GM12878 (cell line): Measurements from ENCODE around the gene BOLA1. TPM values are rescaled to one million over a fixed set of nuclear protein-coding genes. Genes with fewer than 3 reads are reported as not detected.

Experiments
- BRCA1 ChIP-seq: IDR thresholded peaks from 2 replicates; pipeline ENCODE4 v1.6.1; 2011; ENCODE audit warnings: low read depth, low read length, improper control_type of control experiment
- CBFB ChIP-seq: IDR thresholded peaks from 2 replicates; pipeline ENCODE4 v1.6.1; 2016; ENCODE audit warnings: antibody characterized with exemption, low read depth
- CHD1 ChIP-seq: IDR thresholded peaks from 2 replicates; pipeline ENCODE4 v1.6.1; 2012; ENCODE audit warnings: low read depth, low read length, improper control_type of control experiment
- CHD2 ChIP-seq: IDR thresholded peaks from 2 replicates; pipeline ENCODE4 v1.6.1; 2011; ENCODE audit warnings: low read depth, low read length, improper control_type of control experiment, borderline replicate concordance
- DPF2 ChIP-seq: fragments of 450-650 bp; IDR thresholded peaks from 2 replicates; pipeline ENCODE4 v1.6.1; 2017; ENCODE audit warnings: mild to moderate bottlenecking
- EGR1 ChIP-seq, 2 experiments: IDR thresholded peaks; 1 replicate in 1 of 2; 2 replicates in 1 of 2; pipeline ENCODE4 v1.6.1; 2011 to 2012; ENCODE audit warnings: low read depth in 2 of 2, low read length in 2 of 2, borderline replicate concordance in 1 of 2, mild to moderate bottlenecking in 1 of 2, moderate library complexity in 1 of 2
- EP300 ChIP-seq, 2 experiments: fragments of 150-350 bp in 1 of 2; IDR thresholded peaks; 2 replicates each; pipeline ENCODE4 v1.6.1; 2011 to 2012; ENCODE audit warnings: low read depth in 2 of 2, low read length in 2 of 2, borderline replicate concordance in 1 of 2, improper control_type of control experiment in 1 of 2, inconsistent platforms in 1 of 2; ENCODE audit not compliant: control insufficient read depth in 1 of 2
- ESRRA ChIP-seq: IDR thresholded peaks from 2 replicates; pipeline ENCODE4 v1.6.1; 2012; ENCODE audit warnings: mild to moderate bottlenecking, low read length, improper control_type of control experiment
- GABPA ChIP-seq: IDR thresholded peaks from 2 replicates; pipeline ENCODE4 v1.6.1; 2014; ENCODE audit warnings: antibody characterized with exemption, low read depth, mild to moderate bottlenecking, inconsistent platforms
- IKZF1 ChIP-seq: fragments of 450-650 bp; conservative IDR thresholded peaks from 2 replicates; pipeline ENCODE4 v1.6.1; 2017; ENCODE audit warnings: antibody characterized with exemption, mild to moderate bottlenecking
- IKZF2 ChIP-seq, 2 experiments: fragments of 450-650 bp; IDR thresholded peaks; 2 replicates each; pipeline ENCODE4 v1.6.1; 2017; ENCODE audit warnings: mild to moderate bottlenecking in 2 of 2, moderate library complexity in 2 of 2
- KLF5 ChIP-seq: fragments of 450-650 bp; IDR thresholded peaks from 2 replicates; pipeline ENCODE4 v1.6.1; 2014; ENCODE audit warnings: mild to moderate bottlenecking; ENCODE audit not compliant: partially characterized antibody
- MAX ChIP-seq: IDR thresholded peaks from 2 replicates; pipeline ENCODE4 v1.6.1; 2012; ENCODE audit warnings: low read depth, low read length, improper control_type of control experiment
- MTA2 ChIP-seq: fragments of 450-650 bp; IDR thresholded peaks from 2 replicates; pipeline ENCODE4 v1.6.1; 2016; ENCODE audit warnings: low read depth, mild to moderate bottlenecking, moderate library complexity
- MTA3 ChIP-seq: IDR thresholded peaks from 2 replicates; pipeline ENCODE4 v1.6.1; 2012; ENCODE audit warnings: low read length, inconsistent platforms, borderline replicate concordance
- MYB ChIP-seq: fragments of 150-350 bp; IDR thresholded peaks from 2 replicates; pipeline ENCODE4 v1.6.1; 2014; ENCODE audit warnings: mild to moderate bottlenecking, low read depth, low read length, borderline replicate concordance
- NBN ChIP-seq: fragments of 450-650 bp; IDR thresholded peaks from 2 replicates; pipeline ENCODE4 v1.6.1; 2016
- NFXL1 ChIP-seq: fragments of 450-650 bp; IDR thresholded peaks from 2 replicates; pipeline ENCODE4 v1.6.1; 2017; ENCODE audit warnings: antibody characterized with exemption, mild to moderate bottlenecking, borderline replicate concordance
- NFYB ChIP-seq: IDR thresholded peaks from 2 replicates; pipeline ENCODE4 v1.6.1; 2011; ENCODE audit warnings: low read depth, mild to moderate bottlenecking, low read length, improper control_type of control experiment, moderate library complexity; ENCODE audit not compliant: insufficient read depth
- NR2C2 ChIP-seq: IDR thresholded peaks from 2 replicates; pipeline ENCODE4 v1.6.1; 2011; ENCODE audit warnings: borderline replicate concordance, low read depth; ENCODE audit not compliant: control insufficient read depth, insufficient read length
- POU2F2 ChIP-seq: IDR thresholded peaks from 3 replicates; pipeline ENCODE4 v1.6.1; 2011; ENCODE audit warnings: low read depth, mild to moderate bottlenecking, low read length, borderline replicate concordance
- RBBP5 ChIP-seq: fragments of 200-600 bp; sonication (generic); conservative IDR thresholded peaks from 2 replicates; pipeline ENCODE4 v1.6.1; 2016
- RCOR1 ChIP-seq: conservative IDR thresholded peaks from 2 replicates; pipeline ENCODE4 v1.6.1; 2012; ENCODE audit warnings: low read depth, low read length, improper control_type of control experiment
- SMAD5 ChIP-seq: IDR thresholded peaks from 2 replicates; pipeline ENCODE4 v1.6.1; 2016; ENCODE audit warnings: antibody characterized with exemption, low read depth
- SP1 ChIP-seq: IDR thresholded peaks from one replicate; pipeline ENCODE4 v1.6.1; 2011; ENCODE audit warnings: low read depth, low read length
- STAT1 ChIP-seq: fragments of 450-650 bp; conservative IDR thresholded peaks from 2 replicates; pipeline ENCODE4 v1.6.1; 2014; ENCODE audit warnings: antibody characterized with exemption, mild to moderate bottlenecking
- STAT3 ChIP-seq: IDR thresholded peaks from 2 replicates; pipeline ENCODE4 v1.6.1; 2011; ENCODE audit warnings: low read depth, low read length, improper control_type of control experiment
- SUZ12 ChIP-seq: fragments of 200-600 bp; sonication (generic); IDR thresholded peaks from one replicate; pipeline ENCODE4 v1.6.1; 2018; ENCODE audit warnings: antibody characterized with exemption, mild to moderate bottlenecking; ENCODE audit not compliant: unreplicated experiment
- TAF1 ChIP-seq: IDR thresholded peaks from 2 replicates; pipeline ENCODE4 v1.6.1; 2011; ENCODE audit warnings: mild to moderate bottlenecking, low read depth, low read length, borderline replicate concordance
- TBL1XR1 ChIP-seq: IDR thresholded peaks from 2 replicates; pipeline ENCODE4 v1.6.1; 2012; ENCODE audit warnings: low read depth, low read length, improper control_type of control experiment
- TCF3 ChIP-seq: IDR thresholded peaks from 2 replicates; pipeline ENCODE4 v1.6.1; 2012; ENCODE audit warnings: low read depth, mild to moderate bottlenecking, low read length, borderline replicate concordance; ENCODE audit not compliant: insufficient read depth
- TCF7 ChIP-seq: IDR thresholded peaks from 2 replicates; pipeline ENCODE4 v1.6.1; 2014; ENCODE audit warnings: antibody characterized with exemption, borderline replicate concordance
- YBX1 ChIP-seq: fragments of 450-650 bp; IDR thresholded peaks from 2 replicates; pipeline ENCODE4 v1.6.1; 2016; ENCODE audit warnings: antibody characterized with exemption
- YY1 ChIP-seq: IDR thresholded peaks from 2 replicates; pipeline ENCODE4 v1.6.1; 2011; ENCODE audit warnings: low read depth, mild to moderate bottlenecking, low read length
- ZNF217 ChIP-seq: fragments of 450-650 bp; IDR thresholded peaks from 2 replicates; pipeline ENCODE4 v1.6.1; 2017; ENCODE audit warnings: antibody characterized with exemption, mild to moderate bottlenecking
- ZNF24 ChIP-seq: fragments of 450-650 bp; IDR thresholded peaks from 2 replicates; pipeline ENCODE4 v1.6.1; 2017; ENCODE audit warnings: antibody characterized with exemption, mild to moderate bottlenecking
- polyA plus RNA-seq, 11 experiments: library from polyadenylated mRNA; depleted of rRNA in 4 of 11; unstranded in 6 of 11; stranded (reverse) in 5 of 11; fragments of >200 nt; fragmentation: Nextera tagmentation in 4 of 11; fragmentation: Illumina TruSeq in 1 of 11; extraction: Ambion mirVana in 4 of 11; extraction: Trizol in 1 of 11; gene quantifications; 1 replicate in 1 of 11; 2 replicates in 10 of 11; pipeline versions ENCODE4 v1.2.1 to v1.2.3, GENCODE V29; 2011 to 2016; ENCODE audit warnings: inconsistent platforms in 2 of 11, missing spikeins in 2 of 11, low read depth in 1 of 11
- total RNA-seq, 4 experiments: library from RNA; depleted of rRNA in 3 of 4; stranded (reverse); fragments of >200 nt in 3 of 4; fragmentation: Illumina TruSeq in 1 of 4; extraction: Trizol in 1 of 4; gene quantifications; 2 replicates each; pipeline versions ENCODE4 v1.2.1 to v1.2.3, GENCODE V29; 2013 to 2021

Gene BOLA1
- total and polyA plus RNA-seq, 10 of the 15 experiments (the other 5 are each of a cell fraction or from before 2014, with no cell fraction given): 0.74 to 18.7 (median 11.3) TPM

- no peak; the same call in 1 of the 2 replicates for TF ChIP-seq STAT1
- TF ChIP-seq TCF7: no peak
- TF ChIP-seq MYB: no peak
- no peak for TF ChIP-seq RBBP5
- no peak for TF ChIP-seq SUZ12
- peak; percentile 88 for TF ChIP-seq MTA2
- TF ChIP-seq MAX: 0 out of 2 replicates have a peak, but pooled peaks have one; percentile 7
- peak; percentile 72 for TF ChIP-seq IKZF1
- no peak for TF ChIP-seq NFYB
- TF ChIP-seq YBX1: no peak
- TF ChIP-seq MTA3: no peak
- no peak for TF ChIP-seq ZNF217
- TF ChIP-seq RCOR1: no peak
- peak; percentile 96 for TF ChIP-seq SMAD5
- peak; percentile 65; the same call in 2 of the 3 replicates for TF ChIP-seq POU2F2
- peak; percentile 77 for TF ChIP-seq NR2C2
- peak; percentile 74 for TF ChIP-seq NBN
- peak; percentile 97 for TF ChIP-seq YY1
- peak; percentile 84 for TF ChIP-seq TAF1
- TF ChIP-seq DPF2: no peak; the same call in 1 of the 2 replicates
- 0 out of 2 replicates have a peak, but pooled peaks have one; percentile 2 for TF ChIP-seq TBL1XR1
- TF ChIP-seq IKZF2 (IDR thresholded peaks at IDR 0.05): no peak
- TF ChIP-seq CBFB: peak; percentile 94
- no peak for TF ChIP-seq KLF5
- TF ChIP-seq TCF3: no peak; the same call in 1 of the 2 replicates
- no peak for TF ChIP-seq EGR1 (IDR thresholded peaks at IDR 0.05; ENCODE audit: borderline replicate concordance in 1 of 2, low read depth in 2 of 2, low read length in 2 of 2)
- TF ChIP-seq EP300 (IDR thresholded peaks at IDR 0.05; ENCODE audit: borderline replicate concordance in 1 of 2, control insufficient read depth in 1 of 2, low read depth in 2 of 2, low read length in 2 of 2): no peak
- TF ChIP-seq ZNF24: no peak
- peak; percentile 79 for TF ChIP-seq CHD2
- TF ChIP-seq NFXL1: no peak
- peak; percentile 96 for TF ChIP-seq GABPA
- TF ChIP-seq STAT3: no peak
- no peak for TF ChIP-seq ESRRA
- TF ChIP-seq BRCA1: no peak
- no peak for TF ChIP-seq CHD1
- peak; percentile 70 for TF ChIP-seq SP1
Observed at GRCh38 chr1:149927563-149928400, 28.4 kb downstream of the BOLA1 start, which contains the start of gene SF3B4 (continued).
